ENCODE results near the gene TRPM5.

TRPM5 gene

GRCh38 chr11:2401436-2401984 lies 42.8 kb downstream of the TRPM5 start:
- DNase-seq, result no peak

GRCh38 chr11:2400762-2401435 lies 43.4 kb downstream of the TRPM5 start:
- DNase-seq, result no peak

- peak; percentile 99 for DNase-seq
These were observed 44.1 kb downstream of the TRPM5 start, which contains the start of gene TSSC4 for GRCh38 chr11:2400069-2400761. Gene TSSC4 (plus strand): TSS chr11:2400750. CDS start chr11:2402634, 1,884 bp downstream.

GRCh38 chr11:2399488-2400068 lies 44.7 kb downstream of the TRPM5 start:
- no peak for DNase-seq

GRCh38 chr11:2398664-2399355 lies 45.5 kb downstream of the TRPM5 start:
- DNase-seq, result no peak

GRCh38 chr11:2397005-2397404 lies 47.3 kb downstream of the TRPM5 start:
- DNase-seq, result no peak

- no peak for DNase-seq
These were observed 47.8 kb downstream of the TRPM5 start for GRCh38 chr11:2396471-2396870.

- no peak for DNase-seq
These were observed 48.5 kb downstream of the TRPM5 start for GRCh38 chr11:2395856-2396255.

GRCh38 chr11:2395211-2395730 lies 49.0 kb downstream of the TRPM5 start:
- DNase-seq, result no peak

- no peak for DNase-seq
These were observed 49.6 kb downstream of the TRPM5 start for GRCh38 chr11:2394818-2395105.
